DND-41 (cell line): Measurements from ENCODE around the gene SLAMF7.
"Not testable (repeated sequence)": the region's sequence is repeated elsewhere in the genome, so short reads cannot be mapped to it uniquely, and the experiment has no call there.

ENCODE experiments used
- EZH2 ChIP-seq: IDR thresholded peaks from 3 replicates; pipeline ENCODE4 v1.6.1; 2012; ENCODE audit warnings: borderline replicate concordance, low read depth, mild to moderate bottlenecking, moderate library complexity, low read length, inconsistent platforms; ENCODE audit not compliant: severe bottlenecking
- TF ChIP-seq, protein P1 (sequence below): IDR thresholded peaks from 2 replicates; pipeline ENCODE4 v1.5.1; 2012; ENCODE audit warnings: borderline replicate concordance, low read length, moderate library complexity, mild to moderate bottlenecking; ENCODE audit not compliant: poor library complexity, severe bottlenecking; ENCODE audit errors: extremely low read depth

- TF ChIP-seq, protein P1, sequence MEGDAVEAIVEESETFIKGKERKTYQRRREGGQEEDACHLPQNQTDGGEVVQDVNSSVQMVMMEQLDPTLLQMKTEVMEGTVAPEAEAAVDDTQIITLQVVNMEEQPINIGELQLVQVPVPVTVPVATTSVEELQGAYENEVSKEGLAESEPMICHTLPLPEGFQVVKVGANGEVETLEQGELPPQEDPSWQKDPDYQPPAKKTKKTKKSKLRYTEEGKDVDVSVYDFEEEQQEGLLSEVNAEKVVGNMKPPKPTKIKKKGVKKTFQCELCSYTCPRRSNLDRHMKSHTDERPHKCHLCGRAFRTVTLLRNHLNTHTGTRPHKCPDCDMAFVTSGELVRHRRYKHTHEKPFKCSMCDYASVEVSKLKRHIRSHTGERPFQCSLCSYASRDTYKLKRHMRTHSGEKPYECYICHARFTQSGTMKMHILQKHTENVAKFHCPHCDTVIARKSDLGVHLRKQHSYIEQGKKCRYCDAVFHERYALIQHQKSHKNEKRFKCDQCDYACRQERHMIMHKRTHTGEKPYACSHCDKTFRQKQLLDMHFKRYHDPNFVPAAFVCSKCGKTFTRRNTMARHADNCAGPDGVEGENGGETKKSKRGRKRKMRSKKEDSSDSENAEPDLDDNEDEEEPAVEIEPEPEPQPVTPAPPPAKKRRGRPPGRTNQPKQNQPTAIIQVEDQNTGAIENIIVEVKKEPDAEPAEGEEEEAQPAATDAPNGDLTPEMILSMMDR = not testable (repeated sequence)
- TF ChIP-seq EZH2 = not testable (repeated sequence)
Measured at GRCh38 chr1:160731564-160731963, 7.5 kb upstream of the SLAMF7 start.
